CD14-positive monocyte (primary cell): ENCODE results near the gene STYXL2. TPM values are rescaled to one million over a fixed set of nuclear protein-coding genes. Genes with fewer than 3 reads are reported as not detected.

Experiments used
- DNase-seq, 3 donors: peaks; one replicate each; pipeline ENCODE4 v3.0.0-alpha.2; 2011 to 2022
- H2AFZ ChIP-seq: 2 replicates; pipeline ENCODE4 v1.6.0; 2012; ENCODE audit warnings: mild to moderate bottlenecking, low read depth, low read length, inconsistent platforms; ENCODE audit not compliant: insufficient read depth, poor library complexity, severe bottlenecking
- H3K27ac ChIP-seq, 2 donors: 1 replicate in 1 of 2; 2 replicates in 1 of 2; pipeline ENCODE4 v1.5.1; 2012 to 2013; ENCODE audit warnings: low read length in 2 of 2, control low read depth in 1 of 2, inconsistent platforms in 1 of 2, low read depth in 1 of 2, mild to moderate bottlenecking in 1 of 2
- H3K27me3 ChIP-seq, 2 donors: one replicate each; pipeline versions ENCODE4 v1.6.0 to v1.6.1; 2011 to 2013; ENCODE audit warnings: low read length in 2 of 2; ENCODE audit not compliant: control insufficient read depth in 2 of 2, insufficient read depth in 2 of 2
- H3K36me3 ChIP-seq, 2 donors: replicated peaks in 1 of 2; 1 replicate in 1 of 2; 2 replicates in 1 of 2; pipeline versions ENCODE4 v1.5.1 to v1.6.1; 2012 to 2013; ENCODE audit warnings: low read length in 2 of 2, control low read depth in 1 of 2, inconsistent platforms in 1 of 2, mild to moderate bottlenecking in 1 of 2; ENCODE audit not compliant: insufficient read depth in 2 of 2, control insufficient read depth in 1 of 2
- H3K4me1 ChIP-seq, 2 donors: 1 replicate in 1 of 2; 2 replicates in 1 of 2; pipeline versions ENCODE4 v1.5.1 to v1.6.1; 2012 to 2013; ENCODE audit warnings: low read length in 2 of 2, control low read depth in 1 of 2, inconsistent platforms in 1 of 2, mild to moderate bottlenecking in 1 of 2, moderate library complexity in 1 of 2; ENCODE audit not compliant: insufficient read depth in 2 of 2, control insufficient read depth in 1 of 2
- H3K4me2 ChIP-seq: replicated peaks from 2 replicates; pipeline ENCODE3; 2012; ENCODE audit warnings: low read length, moderate library complexity, mild to moderate bottlenecking; ENCODE audit not compliant: poor library complexity, severe bottlenecking; ENCODE audit errors: extremely low read depth
- H3K4me3 ChIP-seq, 3 experiments: fragments of 200-600 bp in 1 of 3; sonication (generic) in 1 of 3; replicated peaks in 1 of 3; 1 replicate in 2 of 3; 2 replicates in 1 of 3; pipeline ENCODE4 v1.5.1; 2011 to 2013; ENCODE audit warnings: low read length in 3 of 3, mild to moderate bottlenecking in 3 of 3, control low read depth in 2 of 3, low read depth in 2 of 3, inconsistent platforms in 1 of 3, moderate library complexity in 1 of 3
- H3K79me2 ChIP-seq: 2 replicates; pipeline ENCODE4 v1.6.0; 2012; ENCODE audit warnings: mild to moderate bottlenecking, control low read depth, inconsistent platforms, low read length, moderate library complexity; ENCODE audit not compliant: insufficient read depth
- H3K9ac ChIP-seq: 2 replicates; pipeline ENCODE4 v1.6.0; 2017; ENCODE audit warnings: low read length, mild to moderate bottlenecking; ENCODE audit not compliant: insufficient read depth, poor library complexity, severe bottlenecking
- H3K9me3 ChIP-seq, 2 donors: replicated peaks in 1 of 2; 1 replicate in 1 of 2; 2 replicates in 1 of 2; pipeline versions ENCODE4 v1.5.1 to v1.6.1; 2012 to 2013; ENCODE audit warnings: low read length in 2 of 2, control low read depth in 1 of 2; ENCODE audit not compliant: control insufficient read depth in 1 of 2, insufficient read depth in 1 of 2
- H4K20me1 ChIP-seq: 2 replicates; pipeline ENCODE4 v1.6.0; 2012; ENCODE audit warnings: mild to moderate bottlenecking, low read length, control low read depth, moderate library complexity; ENCODE audit not compliant: insufficient read depth
- H3K27ac Mint-ChIP-seq, 7 donors: one replicate each; pipeline ENCODE4 v1.8.0; 2020; ENCODE audit warnings: mild to moderate bottlenecking in 7 of 7, mixed read lengths in 7 of 7, moderate library complexity in 6 of 7, inconsistent platforms in 2 of 7
- H3K27me3 Mint-ChIP-seq, 3 donors: one replicate each; pipeline ENCODE4 v1.8.0; 2021 to 2022; ENCODE audit warnings: low read depth in 3 of 3, mild to moderate bottlenecking in 3 of 3, mixed read lengths in 3 of 3, moderate library complexity in 3 of 3, inconsistent platforms in 1 of 3
- H3K36me3 Mint-ChIP-seq, 2 donors: one replicate each; pipeline ENCODE4 v1.8.0; 2020; ENCODE audit warnings: mixed read lengths in 2 of 2, inconsistent platforms in 1 of 2, mild to moderate bottlenecking in 1 of 2
- H3K4me1 Mint-ChIP-seq: one replicate; pipeline ENCODE4 v1.8.0; 2020; ENCODE audit warnings: mild to moderate bottlenecking, mixed read lengths
- H3K4me3 Mint-ChIP-seq, 2 donors: one replicate each; pipeline ENCODE4 v1.8.0; 2020; ENCODE audit warnings: mild to moderate bottlenecking in 2 of 2, mixed read lengths in 2 of 2, moderate library complexity in 1 of 2
- H3K9me3 Mint-ChIP-seq, 7 donors: one replicate each; pipeline ENCODE4 v1.8.0; 2020 to 2022; ENCODE audit warnings: mixed read lengths in 7 of 7, mild to moderate bottlenecking in 6 of 7, moderate library complexity in 6 of 7, inconsistent platforms in 2 of 7
- WGBS: methylation state at CpG from one replicate; pipeline ENCODE4 v1.1.5; 2013; ENCODE audit warnings: missing lambda C conversion rate; ENCODE audit not compliant: insufficient coverage; 5-methylcytosine and 5-hydroxymethylcytosine counted together
- intact Hi-C, 2 donors: fragments of 100-400 bp; cut with micrococcal nuclease; formaldehyde crosslinking; loops; one replicate each; pipeline versions ENCODE4 v1.15.0 to v1.15.1; 2023
- polyA plus RNA-seq, 3 donors: library from polyadenylated mRNA; depleted of rRNA in 1 of 3; unstranded in 2 of 3; stranded (reverse) in 1 of 3; fragments of 300-500 nt in 2 of 3; fragments of >200 nt in 1 of 3; fragmentation: Illumina TruSeq in 2 of 3; gene quantifications; 1 replicate in 2 of 3; 2 replicates in 1 of 3; pipeline ENCODE4 v1.2.3, GENCODE V29; 2012 to 2021
- TF ChIP-seq, protein P1 (sequence below): fragments of 200-600 bp; IDR thresholded peaks from one replicate; pipeline ENCODE4 v1.8.0; 2022; ENCODE audit warnings: antibody characterized with exemption, mild to moderate bottlenecking

Gene STYXL2
- polyA plus RNA-seq, 3 donors, result not detected

DNA sequence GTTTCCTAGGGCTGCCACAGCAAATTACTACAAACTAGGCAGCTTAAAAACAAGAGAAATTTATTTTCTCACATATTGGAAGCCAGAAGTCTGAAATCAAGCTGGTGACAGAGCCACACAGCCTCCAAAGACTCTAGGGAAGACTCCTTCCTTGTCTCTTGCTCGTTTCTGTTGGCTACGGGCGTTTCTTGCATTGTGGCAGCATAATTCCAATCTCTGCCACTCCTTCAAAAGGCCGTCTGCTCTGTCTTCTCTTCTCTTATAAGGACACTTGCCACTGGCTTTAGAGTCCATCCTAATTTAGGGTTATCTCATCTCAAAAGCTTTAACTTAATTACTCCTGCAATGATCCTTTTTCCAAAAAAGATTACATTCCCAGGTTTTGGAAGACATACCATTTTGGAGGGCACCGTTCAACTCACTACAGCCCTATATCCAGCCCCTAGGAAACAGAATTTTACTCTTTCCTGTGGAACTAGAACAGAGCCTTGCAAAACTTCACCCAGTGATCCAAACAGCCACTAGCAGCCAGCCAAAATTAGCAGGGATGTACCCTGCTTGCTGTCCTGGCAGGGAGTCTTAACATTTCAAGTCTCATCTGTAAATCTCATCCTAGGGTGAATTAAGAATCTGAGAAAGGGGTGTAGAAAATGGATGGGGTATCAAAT, 9.2 kb downstream of the STYXL2 start:
- Histone ChIP-seq H2AFZ (no peak overlapping the region), H3K9me3 (no peaks in the 10 kb centered on the region), H3K4me2 (no peak overlapping the region), H3K27me3 (no peaks in the 10 kb centered on the region), H3K4me1 (peaks cover 24 to 26% of the 10 kb centered on the region in 2 donors), H4K20me1 (no peaks in the 10 kb centered on the region), H3K4me3 (no peak overlapping the region), H3K79me2 (no peaks in the 10 kb centered on the region), H3K27ac (no peak overlapping the region), H3K9ac (no peak overlapping the region), H3K36me3 (no peaks in the 10 kb centered on the region)
- Mint-ChIP-seq H3K9me3 (no peaks in the 10 kb centered on the region), H3K4me1 (peaks cover 26% of the 10 kb centered on the region), H3K4me3 (no peak overlapping the region), H3K27ac (no peak overlapping the region), H3K27me3 (no peaks in the 10 kb centered on the region), H3K36me3 (no peaks in the 10 kb centered on the region)
- intact Hi-C loops, result no loop called here
- DNase-seq, result no peak
- TF ChIP-seq, protein P1, sequence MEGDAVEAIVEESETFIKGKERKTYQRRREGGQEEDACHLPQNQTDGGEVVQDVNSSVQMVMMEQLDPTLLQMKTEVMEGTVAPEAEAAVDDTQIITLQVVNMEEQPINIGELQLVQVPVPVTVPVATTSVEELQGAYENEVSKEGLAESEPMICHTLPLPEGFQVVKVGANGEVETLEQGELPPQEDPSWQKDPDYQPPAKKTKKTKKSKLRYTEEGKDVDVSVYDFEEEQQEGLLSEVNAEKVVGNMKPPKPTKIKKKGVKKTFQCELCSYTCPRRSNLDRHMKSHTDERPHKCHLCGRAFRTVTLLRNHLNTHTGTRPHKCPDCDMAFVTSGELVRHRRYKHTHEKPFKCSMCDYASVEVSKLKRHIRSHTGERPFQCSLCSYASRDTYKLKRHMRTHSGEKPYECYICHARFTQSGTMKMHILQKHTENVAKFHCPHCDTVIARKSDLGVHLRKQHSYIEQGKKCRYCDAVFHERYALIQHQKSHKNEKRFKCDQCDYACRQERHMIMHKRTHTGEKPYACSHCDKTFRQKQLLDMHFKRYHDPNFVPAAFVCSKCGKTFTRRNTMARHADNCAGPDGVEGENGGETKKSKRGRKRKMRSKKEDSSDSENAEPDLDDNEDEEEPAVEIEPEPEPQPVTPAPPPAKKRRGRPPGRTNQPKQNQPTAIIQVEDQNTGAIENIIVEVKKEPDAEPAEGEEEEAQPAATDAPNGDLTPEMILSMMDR, result no peak
- WGBS, result 94% methylated on average over 5 of the region's 5 CpGs

DNA sequence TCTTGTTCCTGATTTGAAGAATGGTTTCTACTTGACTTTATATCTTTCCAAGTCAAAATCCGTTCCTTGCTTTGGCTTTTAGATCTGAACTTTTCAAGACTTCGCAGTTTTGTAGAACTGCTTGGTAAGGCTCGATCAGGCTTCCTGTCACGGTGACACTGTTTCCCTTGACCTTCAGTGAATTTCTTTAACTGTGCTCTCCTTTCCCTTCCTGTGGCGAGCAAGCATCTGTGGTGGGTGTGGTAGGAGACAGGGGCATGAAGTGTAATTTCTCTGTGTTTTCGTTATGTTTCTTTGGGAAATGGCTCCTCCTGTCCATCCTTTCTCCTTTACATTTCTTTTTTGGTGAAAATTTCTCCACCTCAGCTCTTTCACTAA, 10.4 kb downstream of the STYXL2 start:
- peaks cover 28% of the 10 kb centered on the region for H3K4me1 Mint-ChIP-seq
- 0% methylated on average over 4 of the region's 6 CpGs for WGBS
- peak overlapping the region; percentile 57 for H2AFZ ChIP-seq
- no peak overlapping the region for H3K27ac ChIP-seq
- intact Hi-C loops, result no loop called here
- no peaks in the 10 kb centered on the region for H3K27me3 Mint-ChIP-seq
- peaks cover 24 to 26% of the 10 kb centered on the region in 2 donors for H3K4me1 ChIP-seq
- no peaks in the 10 kb centered on the region for H3K36me3 Mint-ChIP-seq
- no peaks in the 10 kb centered on the region for H3K79me2 ChIP-seq
- H3K9me3 Mint-ChIP-seq, result no peaks in the 10 kb centered on the region
- H3K9me3 ChIP-seq, result no peaks in the 10 kb centered on the region
- H3K4me2 ChIP-seq, result peak overlapping the region; percentile 71
- no peaks in the 10 kb centered on the region for H4K20me1 ChIP-seq
- H3K27me3 ChIP-seq, result no peaks in the 10 kb centered on the region
- H3K36me3 ChIP-seq, result no peaks in the 10 kb centered on the region
- H3K9ac ChIP-seq, result no peak overlapping the region
- H3K4me3 Mint-ChIP-seq, result peak overlapping the region; percentile 7 to 85
- peak overlapping the region in 2 of 3 experiments; percentile 10 to 57 for H3K4me3 ChIP-seq
- H3K27ac Mint-ChIP-seq, result peak overlapping the region in 2 of 7 donors; percentile 64 to 66
- DNase-seq, result no peak
- TF ChIP-seq, protein P1, result no peak
